ENCODE results near the gene RNF175. TPM values are rescaled to one million over a fixed set of nuclear protein-coding genes. Genes with fewer than 3 reads are reported as not detected.

RNF175 gene
- total RNA-seq, 1 experiment from 2014 or later, result not detected

DNA sequence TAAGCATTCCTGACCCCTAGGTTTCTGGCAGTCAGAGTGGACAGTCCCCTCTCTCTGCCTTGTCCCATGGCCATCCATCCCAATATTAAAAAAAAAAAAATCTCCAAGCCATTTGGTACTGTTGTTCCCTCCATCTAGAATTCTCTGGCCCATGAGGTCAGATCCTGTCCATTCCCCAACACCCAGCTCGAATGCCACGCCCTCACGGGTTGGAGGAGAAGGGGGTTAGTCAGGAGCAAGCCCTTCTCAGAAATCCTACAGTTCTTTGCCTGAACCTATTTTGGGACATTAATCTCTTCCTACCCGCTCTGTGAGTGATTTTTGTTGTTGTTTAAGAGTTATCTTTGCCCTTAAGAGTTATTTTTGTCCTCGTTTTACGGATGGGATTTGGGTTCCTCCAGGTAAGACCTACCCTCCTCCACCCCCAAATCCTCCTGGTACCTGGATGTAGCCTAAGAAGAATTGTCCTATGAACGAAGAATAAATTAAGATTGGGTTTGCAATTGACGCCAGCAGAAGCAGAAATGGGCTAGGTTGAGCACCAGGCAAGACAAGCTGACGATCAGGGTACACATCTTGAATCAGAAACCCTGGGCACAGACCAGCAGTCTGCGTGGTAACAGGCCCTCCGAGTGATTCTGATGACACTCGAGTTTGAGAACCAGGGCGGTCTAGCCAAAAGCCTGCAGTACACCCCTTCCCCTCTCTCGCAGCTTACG is 977 bp downstream of the RNF175 start:
- in situ Hi-C loops (cut with HindIII; ENCODE audit: low pct_unique_long_range_greater_than_20kb, low sequenced_read_pairs), result no loop called here

DNA sequence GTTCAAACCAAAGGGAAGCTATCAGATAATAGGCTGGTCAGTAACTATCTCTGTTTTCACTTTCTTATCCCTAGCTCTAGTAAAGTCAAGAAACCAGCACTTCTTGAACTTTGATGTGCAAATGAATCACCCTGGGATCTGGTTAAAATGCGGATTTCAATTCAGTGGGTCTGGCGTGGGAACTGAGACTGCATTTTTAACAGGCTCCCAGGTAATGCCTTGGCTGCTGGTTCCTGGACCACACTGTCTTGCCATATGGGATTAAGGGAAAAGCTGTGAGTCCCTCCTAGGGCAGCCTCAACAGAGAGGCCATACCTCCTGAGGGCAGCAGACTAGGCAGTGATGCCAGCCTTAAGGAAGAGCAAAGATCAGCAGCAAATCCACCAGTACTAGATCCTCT is 1.7 kb downstream of the RNF175 start:
- in situ Hi-C loops (cut with HindIII; ENCODE audit: low pct_unique_long_range_greater_than_20kb, low sequenced_read_pairs), result no loop called here
- DNase-seq (ENCODE audit: low read depth), result no peak

More for the DNA sequence above, 977 bp downstream of the RNF175 start:
- no peak for DNase-seq (ENCODE audit: low read depth)

DNA sequence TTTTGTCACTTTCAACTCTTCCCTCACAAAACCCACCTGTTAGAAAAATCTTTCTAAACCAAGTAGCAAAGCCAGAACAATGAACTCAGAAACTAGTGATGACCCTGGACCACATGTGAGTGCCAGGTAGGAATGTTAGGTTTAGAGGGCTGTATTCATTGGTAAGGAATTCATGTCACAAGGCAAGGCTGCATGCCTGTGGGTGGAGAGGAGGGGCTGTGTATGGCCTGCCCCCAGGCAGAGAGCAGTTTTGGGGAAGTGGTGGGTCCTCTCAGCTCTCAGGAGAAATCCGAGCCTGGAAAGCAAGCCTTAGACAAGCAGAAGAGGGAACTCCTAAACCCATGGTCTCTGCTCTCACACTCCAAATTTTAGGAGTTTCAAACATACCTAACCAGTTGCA is 2.4 kb downstream of the RNF175 start:
- no peak for DNase-seq (ENCODE audit: low read depth)
- in situ Hi-C loops (cut with HindIII; ENCODE audit: low pct_unique_long_range_greater_than_20kb, low sequenced_read_pairs), result no loop called here

DNA sequence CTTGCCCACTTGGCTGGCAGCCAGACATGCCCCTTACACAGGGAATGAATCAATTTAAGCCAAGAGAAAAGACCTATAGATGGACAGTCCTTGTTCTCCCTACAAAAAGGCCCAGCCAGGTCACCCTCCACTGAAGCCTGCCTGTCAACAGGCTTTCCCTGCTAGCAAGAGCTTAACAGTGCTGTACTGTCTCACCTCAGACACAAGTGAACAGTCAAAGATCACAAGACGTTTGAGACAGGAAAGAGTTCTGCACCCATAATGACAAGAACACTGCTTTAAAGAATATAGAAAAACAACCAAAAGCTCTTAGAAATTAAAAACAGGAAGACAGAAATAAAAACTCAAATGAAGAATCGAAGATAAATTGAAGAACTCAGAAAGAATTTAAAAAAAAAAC is 4.6 kb downstream of the RNF175 start:
- in situ Hi-C loops (cut with HindIII; ENCODE audit: low pct_unique_long_range_greater_than_20kb, low sequenced_read_pairs), result no loop called here
- DNase-seq (ENCODE audit: low read depth), result no peak

DNA sequence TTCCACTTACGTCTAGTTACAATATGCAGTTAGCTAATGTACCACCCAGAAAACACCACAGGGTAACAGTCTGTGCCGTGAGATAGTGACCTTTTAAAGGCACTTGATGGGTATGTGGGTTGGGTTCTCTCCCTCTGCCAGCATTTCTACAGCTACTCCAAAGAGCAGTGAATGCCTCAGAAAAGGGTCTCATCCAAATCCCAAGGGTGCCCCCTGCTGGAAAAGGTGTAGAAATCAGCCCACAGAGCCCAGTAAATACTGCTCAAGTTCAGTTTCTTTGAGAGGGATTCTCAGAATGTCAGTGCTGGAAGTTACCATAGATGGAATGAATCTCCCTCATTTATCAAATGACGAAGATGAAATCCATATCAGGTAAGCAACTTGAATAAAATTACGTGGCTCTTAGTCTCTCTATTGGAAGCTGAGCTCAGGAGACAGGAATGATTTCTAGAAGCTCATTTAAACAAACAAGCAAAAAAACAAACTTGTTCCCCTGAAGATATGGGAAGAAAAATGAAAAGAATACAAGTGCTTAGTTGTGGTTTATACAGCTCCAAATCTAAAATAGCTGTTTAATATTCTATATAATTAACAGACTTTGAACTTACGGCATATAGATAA is 9.5 kb downstream of the RNF175 start:
- in situ Hi-C loops (cut with HindIII; ENCODE audit: low pct_unique_long_range_greater_than_20kb, low sequenced_read_pairs), result no loop called here
- peak; percentile 64 for DNase-seq (ENCODE audit: low read depth)

DNA sequence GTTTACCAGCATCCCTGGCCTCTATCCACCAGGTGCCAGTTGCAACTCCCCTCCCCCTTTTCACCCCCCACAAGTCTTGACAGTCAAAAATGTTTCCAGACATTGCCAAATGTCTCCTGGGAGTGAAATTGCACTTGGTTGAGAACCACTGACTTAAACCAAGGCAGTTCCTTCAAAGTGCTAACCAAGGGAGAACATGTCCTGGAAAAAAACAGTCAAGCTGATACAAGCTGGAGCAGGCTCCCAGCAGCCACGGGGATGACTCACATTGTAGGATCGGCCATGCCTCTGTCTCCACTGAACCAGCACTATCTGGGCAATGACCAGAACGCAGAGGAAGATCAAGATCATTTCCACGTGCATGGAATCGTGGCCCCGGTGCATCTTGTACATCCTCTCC is 11.4 kb downstream of the RNF175 start:
- in situ Hi-C loops (cut with HindIII; ENCODE audit: low pct_unique_long_range_greater_than_20kb, low sequenced_read_pairs), result no loop called here
- peak; percentile 69 for DNase-seq (ENCODE audit: low read depth)

DNA sequence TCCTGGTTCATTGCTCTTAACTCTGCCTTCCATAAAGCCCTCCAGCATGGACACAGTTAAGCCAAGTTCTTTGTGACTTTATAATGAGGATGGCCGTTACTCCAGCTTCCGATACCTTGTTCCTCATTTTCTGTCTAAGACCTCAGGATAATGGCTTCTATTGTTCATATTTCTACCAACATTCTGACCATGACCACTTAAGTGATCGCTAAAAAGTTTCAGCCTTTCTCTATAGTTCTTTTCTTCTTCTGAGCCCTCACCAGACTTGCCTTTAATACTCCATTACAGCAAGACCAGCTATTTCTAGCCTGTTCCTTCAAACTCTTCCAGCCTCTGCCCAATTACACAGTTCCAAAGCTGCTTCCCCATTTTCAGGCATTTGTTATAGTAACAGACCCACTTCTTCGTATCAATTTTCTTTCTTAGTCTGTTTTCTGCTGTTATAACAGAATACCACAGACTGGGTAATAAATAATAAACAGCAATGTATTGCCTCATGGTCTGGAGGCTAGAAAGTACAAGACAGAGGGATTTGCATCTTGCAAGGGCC is 12.3 kb downstream of the RNF175 start:
- DNase-seq (ENCODE audit: low read depth), result no peak
- in situ Hi-C loops (cut with HindIII; ENCODE audit: low pct_unique_long_range_greater_than_20kb, low sequenced_read_pairs), result no loop called here

DNA sequence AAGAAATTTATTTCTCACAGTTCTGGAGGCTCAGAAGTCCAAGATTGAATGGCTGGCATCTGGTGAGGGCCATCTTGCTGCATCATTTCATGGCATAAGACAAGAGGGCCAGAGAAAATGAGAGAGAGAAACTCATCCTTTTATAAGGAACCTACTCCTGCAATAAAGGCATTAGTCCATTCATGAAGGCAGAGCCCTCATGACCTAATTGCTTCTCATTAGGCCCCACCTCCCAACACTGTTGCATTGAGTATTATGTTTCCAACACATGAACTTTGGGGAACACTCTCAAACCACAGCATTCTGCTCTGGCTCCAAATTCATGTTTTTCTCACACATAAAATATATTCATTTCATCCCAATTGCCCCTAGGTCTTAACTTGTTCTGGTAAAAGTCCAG is 14.2 kb downstream of the RNF175 start:
- no peak for DNase-seq (ENCODE audit: low read depth)
- in situ Hi-C loops (cut with HindIII; ENCODE audit: low pct_unique_long_range_greater_than_20kb, low sequenced_read_pairs), result no loop called here

DNA sequence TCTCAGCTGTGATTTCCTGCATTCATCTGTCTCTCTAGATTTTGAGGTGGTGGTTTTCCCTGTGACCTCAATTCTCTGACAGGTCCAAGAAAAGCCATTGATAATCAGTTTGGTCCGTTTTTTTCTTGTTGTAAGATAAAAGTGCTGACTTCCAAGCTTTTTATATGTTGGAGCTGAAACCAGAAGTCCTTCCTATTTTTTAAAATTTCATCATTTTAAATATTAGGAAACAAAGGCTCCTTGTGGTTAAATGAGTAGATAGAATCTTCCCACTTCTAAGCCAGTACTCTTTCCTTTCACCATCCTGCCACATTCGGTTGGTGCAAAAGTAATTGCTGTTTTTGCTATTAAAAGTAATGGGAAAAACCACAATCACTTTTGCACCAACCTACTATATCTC is 18.3 kb downstream of the RNF175 start:
- in situ Hi-C loops (cut with HindIII; ENCODE audit: low pct_unique_long_range_greater_than_20kb, low sequenced_read_pairs), result no loop called here
- DNase-seq (ENCODE audit: low read depth), result no peak

DNA sequence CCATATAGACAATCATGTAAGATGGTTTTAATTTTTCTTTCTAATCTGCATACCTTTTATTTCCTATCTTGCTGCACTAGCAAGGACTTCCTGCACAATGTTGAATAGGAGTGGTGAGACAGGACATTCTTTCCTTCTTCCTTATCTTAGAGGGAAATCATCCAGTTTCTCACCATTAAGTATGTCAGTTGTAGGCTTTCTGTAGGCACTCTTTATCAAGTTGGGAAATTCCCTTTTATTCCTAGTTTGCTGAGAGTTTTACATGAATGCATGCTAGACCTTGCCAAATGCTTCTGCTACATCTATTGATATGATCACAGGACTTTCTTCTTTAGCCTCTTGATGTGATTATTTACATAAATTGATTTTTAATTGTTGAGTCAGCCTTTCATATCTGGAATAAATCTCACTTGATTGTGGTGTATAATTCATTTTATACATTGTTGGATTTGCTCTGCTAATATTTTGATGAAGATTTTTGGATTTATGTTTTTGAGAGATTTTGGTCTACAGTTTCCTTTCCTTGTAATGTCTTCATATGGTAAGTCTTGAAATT is 23.8 kb downstream of the RNF175 start:
- in situ Hi-C loops (cut with HindIII; ENCODE audit: low pct_unique_long_range_greater_than_20kb, low sequenced_read_pairs), result no loop called here
- DNase-seq (ENCODE audit: low read depth), result no peak

DNA sequence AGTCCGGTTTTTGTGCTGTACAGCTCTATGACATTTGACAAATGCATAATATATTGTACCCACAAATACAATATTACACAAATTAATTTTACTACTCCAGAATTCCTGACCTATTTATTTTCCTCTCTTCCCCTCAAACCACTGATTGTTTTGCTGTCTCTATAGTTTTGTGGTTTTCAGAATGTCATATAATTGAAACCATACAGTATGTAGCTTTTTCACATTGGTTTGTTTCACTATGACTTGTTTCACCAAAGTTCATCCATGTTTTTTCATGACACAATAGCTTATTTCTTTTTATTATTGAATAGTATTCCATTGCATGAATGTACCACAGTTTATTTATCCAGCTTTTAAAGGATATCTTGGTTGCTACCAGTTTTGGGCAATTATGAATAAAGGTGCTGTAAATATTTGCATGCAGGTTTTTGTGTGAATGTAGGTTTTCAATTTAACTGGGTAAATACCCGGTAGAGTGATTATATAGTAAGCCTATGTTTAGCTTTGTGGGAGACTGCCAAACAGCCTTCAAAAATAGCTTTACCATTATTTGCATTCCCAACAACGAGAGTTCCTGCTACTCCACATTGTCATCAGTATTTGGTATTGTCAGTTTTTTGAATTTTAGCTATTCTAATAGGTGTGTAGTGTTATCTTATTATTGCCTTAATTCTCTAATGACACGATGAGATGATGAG is 25.9 kb downstream of the RNF175 start:
- in situ Hi-C loops (cut with HindIII; ENCODE audit: low pct_unique_long_range_greater_than_20kb, low sequenced_read_pairs), result no loop called here
- no peak for DNase-seq (ENCODE audit: low read depth)

DNA sequence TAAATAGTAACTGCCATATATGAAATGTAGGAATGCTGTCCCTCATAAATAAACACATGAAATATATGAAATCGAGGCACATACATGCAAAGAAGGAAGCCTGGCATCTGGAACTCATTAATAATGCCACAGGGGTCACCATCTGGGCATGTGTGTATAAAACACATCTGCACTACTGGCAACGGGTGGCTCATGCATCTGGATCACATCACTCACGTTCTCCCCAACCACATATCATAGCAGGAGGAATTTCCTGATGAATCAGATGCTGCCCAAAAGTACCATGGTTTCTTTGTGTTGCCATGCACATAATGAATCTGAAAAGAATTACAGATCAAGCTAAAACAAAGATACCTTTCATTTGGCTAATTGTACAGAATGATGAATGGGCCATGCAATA is 28.6 kb downstream of the RNF175 start:
- in situ Hi-C loops (cut with HindIII; ENCODE audit: low pct_unique_long_range_greater_than_20kb, low sequenced_read_pairs), result no loop called here

DNA sequence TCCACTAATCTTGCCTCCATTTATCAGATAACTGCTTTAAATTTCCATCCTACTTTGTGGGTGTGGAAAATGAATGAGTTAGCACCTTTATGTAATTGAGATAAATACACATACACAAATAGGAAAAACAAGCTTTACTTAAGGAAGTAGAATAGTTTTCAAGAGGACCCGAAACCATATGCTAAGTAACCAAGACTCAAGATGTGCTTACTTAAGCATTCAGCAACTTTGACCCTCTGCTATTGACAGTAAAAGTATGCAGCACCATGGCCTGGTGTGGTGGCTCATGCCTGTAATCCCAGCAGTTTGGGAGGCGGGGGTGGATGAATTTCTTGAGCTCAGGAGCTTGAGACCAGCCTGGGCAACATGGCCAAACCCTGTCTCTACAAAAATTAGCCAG is 29.9 kb downstream of the RNF175 start:
- in situ Hi-C loops (cut with HindIII; ENCODE audit: low pct_unique_long_range_greater_than_20kb, low sequenced_read_pairs), result no loop called here
- DNase-seq (ENCODE audit: low read depth), result no peak

More for the DNA sequence above, 28.6 kb downstream of the RNF175 start:
- DNase-seq (ENCODE audit: low read depth), result no peak

DNA sequence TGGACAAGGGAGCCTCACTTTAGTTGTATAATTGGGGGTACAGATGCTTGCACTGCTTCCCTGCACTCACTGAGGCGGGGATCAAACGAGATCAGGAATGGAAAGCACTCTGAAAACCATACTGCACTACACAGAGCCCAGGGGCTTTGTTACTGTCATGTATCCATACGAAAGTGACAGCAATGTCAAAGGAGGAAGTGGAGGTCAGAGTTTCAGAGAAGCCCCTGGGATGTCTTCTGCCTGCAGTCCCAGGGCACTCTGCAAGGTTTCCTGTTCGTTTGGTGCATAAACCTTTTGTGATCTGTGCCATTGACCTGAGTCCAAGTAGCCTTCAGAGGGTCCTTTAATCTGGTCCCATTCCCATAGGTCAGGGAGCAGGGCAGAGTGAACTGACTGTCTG is 31.2 kb downstream of the RNF175 start:
- in situ Hi-C loops (cut with HindIII; ENCODE audit: low pct_unique_long_range_greater_than_20kb, low sequenced_read_pairs), result no loop called here

DNA sequence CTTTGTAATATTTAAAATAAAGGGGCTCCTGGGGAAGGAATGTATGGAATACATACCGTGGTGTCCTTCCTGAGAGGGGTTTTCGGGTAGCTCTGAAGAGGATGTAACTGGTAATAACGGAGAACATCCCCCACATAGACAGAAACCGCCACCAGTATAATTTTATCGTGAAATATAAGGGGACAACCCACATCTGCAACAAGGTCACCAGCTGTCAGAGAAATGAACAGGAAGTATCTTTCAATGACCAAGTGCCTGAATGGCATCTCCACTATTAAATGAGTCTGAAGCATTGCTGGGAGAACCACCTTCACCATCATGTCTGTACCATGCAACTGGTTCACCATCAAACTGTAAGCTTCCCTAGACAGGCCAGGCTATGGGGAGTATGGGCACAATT is 31.7 kb downstream of the RNF175 start:
- no peak for DNase-seq (ENCODE audit: low read depth)
- in situ Hi-C loops (cut with HindIII; ENCODE audit: low pct_unique_long_range_greater_than_20kb, low sequenced_read_pairs), result no loop called here

More for the DNA sequence above, 31.2 kb downstream of the RNF175 start:
- no peak for DNase-seq (ENCODE audit: low read depth)

DNA sequence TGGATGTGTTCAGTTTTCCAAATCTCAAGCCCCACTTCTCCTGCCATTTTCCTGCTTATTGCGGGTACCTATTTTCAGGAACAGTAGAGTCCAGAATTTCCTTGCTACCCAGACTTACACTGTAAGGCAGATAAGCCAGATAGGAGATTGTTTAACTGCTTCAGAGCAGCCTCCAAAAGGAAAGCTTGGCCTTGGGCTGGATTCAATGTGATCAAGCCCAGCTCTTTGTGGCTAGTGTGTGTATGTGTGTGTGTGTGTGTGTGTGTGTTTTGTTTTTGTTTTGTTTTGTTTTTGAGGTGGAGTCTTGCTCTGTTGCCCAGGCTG is 34.0 kb downstream of the RNF175 start:
- in situ Hi-C loops (cut with HindIII; ENCODE audit: low pct_unique_long_range_greater_than_20kb, low sequenced_read_pairs), result no loop called here
- DNase-seq (ENCODE audit: low read depth), result no peak

DNA sequence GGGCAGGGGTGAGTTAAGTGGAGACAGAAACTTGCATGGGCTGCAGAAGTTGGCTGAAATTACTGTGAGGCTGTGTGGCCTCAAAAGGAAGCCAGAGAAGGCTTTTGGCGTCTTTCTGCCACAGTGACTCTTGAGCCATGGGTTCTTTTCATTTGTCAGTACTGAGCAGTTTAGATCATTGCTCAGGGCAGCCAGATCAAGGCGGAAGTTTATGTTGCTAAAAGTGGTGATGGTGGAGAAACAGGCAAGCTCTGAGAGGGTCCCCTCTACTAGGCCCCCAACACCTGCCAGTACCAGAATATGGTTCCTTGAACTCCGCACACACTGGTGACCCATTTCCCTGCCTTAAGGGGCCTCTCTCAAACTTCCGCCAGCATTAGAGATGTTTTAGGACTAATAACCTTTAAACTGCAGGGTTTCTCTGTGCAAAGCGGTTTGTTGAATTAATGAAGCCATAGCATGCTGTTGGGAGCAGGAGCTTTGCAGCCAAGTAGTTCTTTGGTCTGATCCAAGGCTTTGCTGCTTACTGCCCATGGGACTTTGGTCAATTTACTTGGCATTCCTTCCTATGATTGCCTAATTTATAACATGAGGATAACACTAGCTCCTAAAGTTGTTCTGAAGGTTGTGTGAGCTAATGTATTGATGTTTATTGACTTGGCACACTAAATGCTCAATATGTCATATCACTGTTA is 34.5 kb downstream of the RNF175 start:
- in situ Hi-C loops (cut with HindIII; ENCODE audit: low pct_unique_long_range_greater_than_20kb, low sequenced_read_pairs), result no loop called here
- no peak for DNase-seq (ENCODE audit: low read depth)

DNA sequence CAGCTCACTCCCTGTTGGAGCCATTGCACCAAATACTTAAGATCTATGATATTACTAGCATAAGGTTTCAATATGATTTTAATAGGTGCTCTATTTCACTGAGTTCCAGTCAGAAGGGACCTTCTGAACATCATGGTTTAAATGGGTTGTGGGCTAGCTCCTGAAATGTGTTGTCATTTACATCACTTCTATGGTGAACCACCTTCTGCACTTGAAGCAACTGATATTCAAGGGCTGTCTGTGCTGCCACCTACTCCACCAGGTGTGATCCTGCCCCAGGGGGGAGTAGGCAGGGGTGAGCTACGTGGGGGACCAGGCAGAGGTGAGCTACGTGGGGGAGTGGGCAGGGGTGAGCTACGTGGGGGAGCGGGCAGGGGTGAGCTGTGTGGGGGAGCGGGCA is 35.2 kb downstream of the RNF175 start:
- DNase-seq (ENCODE audit: low read depth), result no peak
- in situ Hi-C loops (cut with HindIII; ENCODE audit: low pct_unique_long_range_greater_than_20kb, low sequenced_read_pairs), result no loop called here

DNA sequence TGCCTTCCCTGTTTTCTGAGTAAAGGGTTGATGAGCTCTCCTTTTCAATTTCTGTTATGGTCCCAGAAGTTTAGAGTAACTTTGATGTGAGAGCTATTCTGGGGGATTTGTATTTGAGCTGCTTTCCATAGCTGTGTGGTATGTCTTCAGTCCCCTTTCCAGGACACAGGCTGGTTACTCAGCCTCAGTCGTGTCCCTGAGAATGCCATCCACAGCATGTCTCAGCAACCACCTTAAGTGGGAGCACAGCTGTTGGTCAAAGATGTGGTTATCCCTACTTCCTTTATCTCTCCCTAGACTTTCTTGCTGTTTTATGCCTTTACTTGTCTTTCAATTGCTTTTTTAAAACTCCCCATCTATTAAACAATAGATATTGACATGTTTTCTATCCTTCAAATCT is 37.8 kb downstream of the RNF175 start:
- DNase-seq (ENCODE audit: low read depth), result no peak
- in situ Hi-C loops (cut with HindIII; ENCODE audit: low pct_unique_long_range_greater_than_20kb, low sequenced_read_pairs), result no loop called here
